ENCODE data around the gene SDR42E1. TPM values are rescaled to one million over a fixed set of nuclear protein-coding genes. Genes with fewer than 3 reads are reported as not detected.

SDR42E1 gene
- total RNA-seq, 1 experiment from 2014 or later: 0.07 TPM

DNA sequence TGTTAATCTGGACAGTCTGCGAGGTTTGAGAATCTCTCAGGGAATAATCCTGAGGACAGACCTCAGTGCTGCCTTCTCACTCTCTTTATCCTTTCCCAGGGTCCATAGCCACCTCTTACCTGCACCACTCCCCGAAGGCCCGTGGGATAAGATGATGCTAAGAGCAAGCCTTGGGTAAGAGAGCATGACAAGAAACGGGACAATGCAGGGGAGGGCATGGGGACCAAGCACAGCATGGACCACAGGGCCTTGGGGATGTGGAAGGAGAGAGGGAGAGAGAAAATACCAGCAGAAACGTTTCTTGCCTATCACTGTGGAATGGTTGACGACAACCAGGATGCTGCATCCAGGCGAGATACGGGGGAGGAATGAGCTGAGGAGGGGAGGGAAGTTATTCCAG, 8.3 kb upstream of the SDR42E1 start:
- ChIA-PET CTCF (interaction anchor here (1.3 kb wide), 1 partner anchor 211 kb away, joined by 5 read pairs; no protein-coding TSS in a partner anchor), POLR2A (no interaction called here)
- peaks cover 5% of the 10 kb centered on the region; the same call in 1 of the 2 replicates for H3K36me3 Mint-ChIP-seq
- DNase-seq (ENCODE audit: low spot score): no peak
- H3K4me3 Mint-ChIP-seq: no peak overlapping the region
- no peaks in the 10 kb centered on the region for H3K4me1 Mint-ChIP-seq
- TF ChIP-seq, protein P1, sequence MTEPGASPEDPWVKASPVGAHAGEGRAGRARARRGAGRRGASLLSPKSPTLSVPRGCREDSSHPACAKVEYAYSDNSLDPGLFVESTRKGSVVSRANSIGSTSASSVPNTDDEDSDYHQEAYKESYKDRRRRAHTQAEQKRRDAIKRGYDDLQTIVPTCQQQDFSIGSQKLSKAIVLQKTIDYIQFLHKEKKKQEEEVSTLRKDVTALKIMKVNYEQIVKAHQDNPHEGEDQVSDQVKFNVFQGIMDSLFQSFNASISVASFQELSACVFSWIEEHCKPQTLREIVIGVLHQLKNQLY (CRISPR knock-in tag; IDR thresholded peaks at IDR 0.05): no peak
- no peak for TF ChIP-seq ATF1 (CRISPR knock-in tag; IDR thresholded peaks at IDR 0.05)
- no peak for TF ChIP-seq NFYB (CRISPR knock-in tag; conservative IDR thresholded peaks at IDR 0.05; ENCODE audit: low read depth)
- no peak for TF ChIP-seq CBFB (CRISPR knock-in tag; IDR thresholded peaks at IDR 0.05; ENCODE audit: low read depth)
- no peak for TF ChIP-seq ZNF232 (CRISPR knock-in tag; IDR thresholded peaks at IDR 0.05)
- no peak for TF ChIP-seq TP53 (CRISPR knock-in tag; IDR thresholded peaks at IDR 0.05)
- peaks cover 2% of the 10 kb centered on the region; the same call in 1 of the 2 replicates for H3K27me3 Mint-ChIP-seq (ENCODE audit: low read depth)
- no peak for ATAC-seq
- H3K27ac Mint-ChIP-seq: no peak overlapping the region
- peaks cover 20% of the 10 kb centered on the region for H3K9me3 Mint-ChIP-seq

DNA sequence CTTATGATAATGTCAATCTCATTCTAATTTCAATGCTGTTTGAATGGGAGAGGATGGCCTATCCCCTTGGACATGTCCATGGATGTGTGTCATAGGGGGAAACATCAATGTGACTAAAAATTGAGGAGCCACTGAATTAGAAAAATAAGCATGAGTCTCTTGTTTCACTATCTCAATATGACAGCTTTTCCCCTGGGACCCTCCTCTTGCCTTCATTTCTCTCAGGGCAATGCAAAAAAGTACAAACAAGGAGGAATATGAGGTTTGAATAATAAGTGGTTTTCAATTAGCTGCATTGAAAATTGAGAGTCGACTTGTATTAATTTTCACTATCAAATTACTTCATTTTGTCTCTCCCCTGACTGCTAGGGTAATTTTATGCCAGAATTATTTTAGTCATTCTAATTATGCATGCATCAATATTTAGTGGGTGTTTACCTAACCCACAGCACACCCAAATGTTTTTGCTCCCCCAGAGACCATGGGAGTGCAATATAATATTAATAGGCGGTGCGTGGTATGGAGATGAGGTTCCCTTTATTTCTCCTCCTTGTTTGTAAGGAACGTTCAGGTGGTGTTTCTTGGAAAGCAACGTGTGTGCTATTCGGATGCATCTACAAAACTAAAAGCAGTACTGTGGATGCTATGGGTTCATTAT, 6.8 kb upstream of the SDR42E1 start:
- DNase-seq (ENCODE audit: low spot score): no peak
- CTCF ChIA-PET: interaction anchor here (1.0 to 1.6 kb wide), 2 partner anchors 128 to 152 kb away, joined by 5 to 6 read pairs; partner anchors contain the start of gene MPHOSPH6
- no peak for TF ChIP-seq GTF2I (CRISPR knock-in tag; conservative IDR thresholded peaks at IDR 0.05)
- no peak for TF ChIP-seq HMGA2 (CRISPR knock-in tag; IDR thresholded peaks at IDR 0.05)
- no peak for TF ChIP-seq KAT7 (CRISPR knock-in tag; IDR thresholded peaks at IDR 0.05; ENCODE audit: borderline replicate concordance)
- no peak for TF ChIP-seq GRHL2 (CRISPR knock-in tag; IDR thresholded peaks at IDR 0.05; ENCODE audit: insufficient replicate concordance, severe bottlenecking)
- no peak for TF ChIP-seq ZNF232 (CRISPR knock-in tag; IDR thresholded peaks at IDR 0.05)
- no peak for TF ChIP-seq MXD4 (CRISPR knock-in tag; IDR thresholded peaks at IDR 0.05; ENCODE audit: borderline replicate concordance)
- TF ChIP-seq CBFB (CRISPR knock-in tag; IDR thresholded peaks at IDR 0.05; ENCODE audit: low read depth): no peak
- no peak for TF ChIP-seq SMAD4 (CRISPR knock-in tag; IDR thresholded peaks at IDR 0.05)
- no peak for TF ChIP-seq ZNF671 (CRISPR knock-in tag; IDR thresholded peaks at IDR 0.05)
- TF ChIP-seq, protein P2, sequence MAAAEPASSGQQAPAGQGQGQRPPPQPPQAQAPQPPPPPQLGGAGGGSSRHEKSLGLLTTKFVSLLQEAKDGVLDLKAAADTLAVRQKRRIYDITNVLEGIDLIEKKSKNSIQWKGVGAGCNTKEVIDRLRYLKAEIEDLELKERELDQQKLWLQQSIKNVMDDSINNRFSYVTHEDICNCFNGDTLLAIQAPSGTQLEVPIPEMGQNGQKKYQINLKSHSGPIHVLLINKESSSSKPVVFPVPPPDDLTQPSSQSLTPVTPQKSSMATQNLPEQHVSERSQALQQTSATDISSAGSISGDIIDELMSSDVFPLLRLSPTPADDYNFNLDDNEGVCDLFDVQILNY (CRISPR knock-in tag; IDR thresholded peaks at IDR 0.05): no peak
- Mint-ChIP-seq H3K4me1 (no peaks in the 10 kb centered on the region), H3K27me3 (ENCODE audit: low read depth) (peaks cover 2% of the 10 kb centered on the region; the same call in 1 of the 2 replicates), H3K36me3 (peaks cover 5% of the 10 kb centered on the region; the same call in 1 of the 2 replicates), H3K27ac (no peak overlapping the region), H3K4me3 (no peak overlapping the region), H3K9me3 (peaks cover 16% of the 10 kb centered on the region)
- POLR2A ChIA-PET: no interaction called here
- no peak for ATAC-seq

DNA sequence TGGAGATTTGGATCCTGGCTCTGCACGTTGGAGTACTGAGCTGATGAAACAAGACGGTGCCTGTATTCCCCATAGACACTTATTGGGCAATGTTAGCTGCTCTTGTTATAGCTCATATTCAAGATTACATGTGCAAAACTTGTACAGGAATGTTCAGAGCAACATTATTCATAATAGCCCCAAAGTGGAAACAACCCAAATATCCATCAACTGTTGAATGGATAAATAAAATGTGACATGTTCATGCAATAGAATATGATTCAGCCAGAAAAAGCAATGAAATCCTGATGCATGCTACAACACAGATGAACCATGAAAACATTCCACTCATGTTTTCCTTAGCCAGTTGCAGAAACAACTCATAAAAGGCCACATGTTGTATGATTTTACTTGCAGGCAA, 5.7 kb upstream of the SDR42E1 start:
- Mint-ChIP-seq H3K4me1 (no peaks in the 10 kb centered on the region), H3K4me3 (no peak overlapping the region), H3K36me3 (peaks cover 5% of the 10 kb centered on the region; the same call in 1 of the 2 replicates), H3K27ac (no peak overlapping the region), H3K9me3 (peaks cover 24% of the 10 kb centered on the region), H3K27me3 (ENCODE audit: low read depth) (peaks cover 2% of the 10 kb centered on the region; the same call in 1 of the 2 replicates)
- ChIA-PET POLR2A (no interaction called here), CTCF (interaction anchor here (0.8 to 1.6 kb wide), 9 partner anchors 16 to 247 kb away, joined by 3 to 8 read pairs (median 4); partner anchors contain the start of gene MPHOSPH6)
- TF ChIP-seq, protein P3, sequence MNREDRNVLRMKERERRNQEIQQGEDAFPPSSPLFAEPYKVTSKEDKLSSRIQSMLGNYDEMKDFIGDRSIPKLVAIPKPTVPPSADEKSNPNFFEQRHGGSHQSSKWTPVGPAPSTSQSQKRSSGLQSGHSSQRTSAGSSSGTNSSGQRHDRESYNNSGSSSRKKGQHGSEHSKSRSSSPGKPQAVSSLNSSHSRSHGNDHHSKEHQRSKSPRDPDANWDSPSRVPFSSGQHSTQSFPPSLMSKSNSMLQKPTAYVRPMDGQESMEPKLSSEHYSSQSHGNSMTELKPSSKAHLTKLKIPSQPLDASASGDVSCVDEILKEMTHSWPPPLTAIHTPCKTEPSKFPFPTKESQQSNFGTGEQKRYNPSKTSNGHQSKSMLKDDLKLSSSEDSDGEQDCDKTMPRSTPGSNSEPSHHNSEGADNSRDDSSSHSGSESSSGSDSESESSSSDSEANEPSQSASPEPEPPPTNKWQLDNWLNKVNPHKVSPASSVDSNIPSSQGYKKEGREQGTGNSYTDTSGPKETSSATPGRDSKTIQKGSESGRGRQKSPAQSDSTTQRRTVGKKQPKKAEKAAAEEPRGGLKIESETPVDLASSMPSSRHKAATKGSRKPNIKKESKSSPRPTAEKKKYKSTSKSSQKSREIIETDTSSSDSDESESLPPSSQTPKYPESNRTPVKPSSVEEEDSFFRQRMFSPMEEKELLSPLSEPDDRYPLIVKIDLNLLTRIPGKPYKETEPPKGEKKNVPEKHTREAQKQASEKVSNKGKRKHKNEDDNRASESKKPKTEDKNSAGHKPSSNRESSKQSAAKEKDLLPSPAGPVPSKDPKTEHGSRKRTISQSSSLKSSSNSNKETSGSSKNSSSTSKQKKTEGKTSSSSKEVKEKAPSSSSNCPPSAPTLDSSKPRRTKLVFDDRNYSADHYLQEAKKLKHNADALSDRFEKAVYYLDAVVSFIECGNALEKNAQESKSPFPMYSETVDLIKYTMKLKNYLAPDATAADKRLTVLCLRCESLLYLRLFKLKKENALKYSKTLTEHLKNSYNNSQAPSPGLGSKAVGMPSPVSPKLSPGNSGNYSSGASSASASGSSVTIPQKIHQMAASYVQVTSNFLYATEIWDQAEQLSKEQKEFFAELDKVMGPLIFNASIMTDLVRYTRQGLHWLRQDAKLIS (CRISPR knock-in tag; IDR thresholded peaks at IDR 0.05; ENCODE audit: borderline replicate concordance): no peak
- no peak for TF ChIP-seq ZNF263 (CRISPR knock-in tag; IDR thresholded peaks at IDR 0.05; ENCODE audit: low read depth)
- no peak for TF ChIP-seq MYBL2 (CRISPR knock-in tag; IDR thresholded peaks at IDR 0.05)
- no peak for TF ChIP-seq NR1H2 (CRISPR knock-in tag; IDR thresholded peaks at IDR 0.05)
- TF ChIP-seq, protein P4, sequence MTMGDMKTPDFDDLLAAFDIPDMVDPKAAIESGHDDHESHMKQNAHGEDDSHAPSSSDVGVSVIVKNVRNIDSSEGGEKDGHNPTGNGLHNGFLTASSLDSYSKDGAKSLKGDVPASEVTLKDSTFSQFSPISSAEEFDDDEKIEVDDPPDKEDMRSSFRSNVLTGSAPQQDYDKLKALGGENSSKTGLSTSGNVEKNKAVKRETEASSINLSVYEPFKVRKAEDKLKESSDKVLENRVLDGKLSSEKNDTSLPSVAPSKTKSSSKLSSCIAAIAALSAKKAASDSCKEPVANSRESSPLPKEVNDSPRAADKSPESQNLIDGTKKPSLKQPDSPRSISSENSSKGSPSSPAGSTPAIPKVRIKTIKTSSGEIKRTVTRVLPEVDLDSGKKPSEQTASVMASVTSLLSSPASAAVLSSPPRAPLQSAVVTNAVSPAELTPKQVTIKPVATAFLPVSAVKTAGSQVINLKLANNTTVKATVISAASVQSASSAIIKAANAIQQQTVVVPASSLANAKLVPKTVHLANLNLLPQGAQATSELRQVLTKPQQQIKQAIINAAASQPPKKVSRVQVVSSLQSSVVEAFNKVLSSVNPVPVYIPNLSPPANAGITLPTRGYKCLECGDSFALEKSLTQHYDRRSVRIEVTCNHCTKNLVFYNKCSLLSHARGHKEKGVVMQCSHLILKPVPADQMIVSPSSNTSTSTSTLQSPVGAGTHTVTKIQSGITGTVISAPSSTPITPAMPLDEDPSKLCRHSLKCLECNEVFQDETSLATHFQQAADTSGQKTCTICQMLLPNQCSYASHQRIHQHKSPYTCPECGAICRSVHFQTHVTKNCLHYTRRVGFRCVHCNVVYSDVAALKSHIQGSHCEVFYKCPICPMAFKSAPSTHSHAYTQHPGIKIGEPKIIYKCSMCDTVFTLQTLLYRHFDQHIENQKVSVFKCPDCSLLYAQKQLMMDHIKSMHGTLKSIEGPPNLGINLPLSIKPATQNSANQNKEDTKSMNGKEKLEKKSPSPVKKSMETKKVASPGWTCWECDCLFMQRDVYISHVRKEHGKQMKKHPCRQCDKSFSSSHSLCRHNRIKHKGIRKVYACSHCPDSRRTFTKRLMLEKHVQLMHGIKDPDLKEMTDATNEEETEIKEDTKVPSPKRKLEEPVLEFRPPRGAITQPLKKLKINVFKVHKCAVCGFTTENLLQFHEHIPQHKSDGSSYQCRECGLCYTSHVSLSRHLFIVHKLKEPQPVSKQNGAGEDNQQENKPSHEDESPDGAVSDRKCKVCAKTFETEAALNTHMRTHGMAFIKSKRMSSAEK (CRISPR knock-in tag; IDR thresholded peaks at IDR 0.05; ENCODE audit: borderline replicate concordance): no peak
- TF ChIP-seq ATF1 (CRISPR knock-in tag; IDR thresholded peaks at IDR 0.05): no peak
- no peak for TF ChIP-seq GABPB1 (CRISPR knock-in tag; IDR thresholded peaks at IDR 0.05)
- no peak for TF ChIP-seq ZNF423 (CRISPR knock-in tag; IDR thresholded peaks at IDR 0.05)
- no peak for DNase-seq (ENCODE audit: low spot score)
- no peak for ATAC-seq
